Fibroblast of gingiva (primary cell): ENCODE measurements around the gene MED12L.

ENCODE experiments used
- DNase-seq: peaks from one replicate; pipeline ENCODE4 v3.0.0-alpha.2; 2011; ENCODE audit warnings: low read depth

MED12L gene

DNA sequence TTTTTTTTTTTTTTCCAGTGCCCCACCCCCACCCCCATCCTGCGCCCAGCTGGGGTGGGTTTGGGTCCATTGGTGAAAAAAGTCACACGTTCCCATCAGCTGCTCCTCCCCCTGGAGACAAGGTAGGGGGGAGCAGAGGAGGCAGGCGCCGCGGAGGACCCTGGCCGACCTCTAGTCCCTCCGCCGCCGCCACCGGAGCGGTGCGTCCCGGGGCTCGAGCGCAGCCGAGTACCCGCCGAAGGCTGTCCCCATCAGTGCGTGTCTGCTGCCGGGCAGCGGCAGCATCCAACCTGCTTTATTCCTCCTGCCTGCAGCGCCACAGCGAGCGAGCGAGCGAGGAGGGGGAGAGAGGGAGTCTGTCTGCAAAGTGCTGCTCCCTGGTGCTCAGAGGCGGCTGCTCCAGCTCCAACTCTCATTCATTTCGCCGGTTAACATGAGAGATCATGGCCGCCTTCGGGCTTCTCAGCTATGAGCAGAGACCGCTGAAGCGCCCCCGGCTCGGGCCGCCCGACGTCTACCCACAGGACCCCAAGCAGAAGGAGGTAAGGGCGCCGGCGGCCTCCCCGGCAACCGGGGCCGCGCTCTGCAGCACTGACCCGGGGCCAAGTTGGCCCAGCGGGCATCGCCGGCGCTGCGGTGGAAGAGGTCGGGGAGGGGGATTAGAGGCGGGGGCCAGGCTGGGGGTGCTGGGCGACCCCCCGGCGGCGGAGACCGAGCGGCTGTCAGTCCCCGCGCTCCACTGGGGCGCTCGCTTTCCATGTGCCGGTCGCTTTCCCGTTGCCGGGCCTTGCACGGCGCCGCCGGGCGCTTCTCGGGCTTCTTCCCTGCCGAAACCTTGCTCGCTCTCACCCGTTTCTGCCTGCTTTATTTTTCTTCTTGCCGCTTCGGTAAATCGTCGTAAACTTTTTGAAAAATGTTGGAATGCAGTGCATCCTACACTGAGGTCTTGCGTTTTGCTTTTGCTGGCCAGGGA lies 1.3 kb downstream of the MED12L start:
- peak; percentile 83 for DNase-seq

DNA sequence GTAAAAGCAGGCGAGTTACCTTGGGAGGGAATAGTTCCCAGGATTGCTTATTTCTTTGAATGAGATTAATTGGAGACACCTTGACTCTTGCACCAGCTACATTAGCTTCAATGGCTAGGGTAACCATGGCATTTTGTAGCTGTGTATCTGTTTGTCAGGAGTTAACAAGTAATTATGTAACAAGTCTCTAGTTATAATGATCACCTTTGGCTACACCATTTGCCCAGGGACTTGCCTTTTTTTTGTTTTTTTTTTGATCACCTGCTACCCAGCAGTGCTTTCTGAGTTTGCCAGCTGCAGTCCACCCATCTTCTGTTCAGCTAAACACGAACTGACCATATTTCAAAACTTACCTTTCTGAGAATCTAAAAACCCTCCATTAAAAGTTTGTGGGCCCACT lies 2.2 kb downstream of the MED12L start:
- no peak for DNase-seq

DNA sequence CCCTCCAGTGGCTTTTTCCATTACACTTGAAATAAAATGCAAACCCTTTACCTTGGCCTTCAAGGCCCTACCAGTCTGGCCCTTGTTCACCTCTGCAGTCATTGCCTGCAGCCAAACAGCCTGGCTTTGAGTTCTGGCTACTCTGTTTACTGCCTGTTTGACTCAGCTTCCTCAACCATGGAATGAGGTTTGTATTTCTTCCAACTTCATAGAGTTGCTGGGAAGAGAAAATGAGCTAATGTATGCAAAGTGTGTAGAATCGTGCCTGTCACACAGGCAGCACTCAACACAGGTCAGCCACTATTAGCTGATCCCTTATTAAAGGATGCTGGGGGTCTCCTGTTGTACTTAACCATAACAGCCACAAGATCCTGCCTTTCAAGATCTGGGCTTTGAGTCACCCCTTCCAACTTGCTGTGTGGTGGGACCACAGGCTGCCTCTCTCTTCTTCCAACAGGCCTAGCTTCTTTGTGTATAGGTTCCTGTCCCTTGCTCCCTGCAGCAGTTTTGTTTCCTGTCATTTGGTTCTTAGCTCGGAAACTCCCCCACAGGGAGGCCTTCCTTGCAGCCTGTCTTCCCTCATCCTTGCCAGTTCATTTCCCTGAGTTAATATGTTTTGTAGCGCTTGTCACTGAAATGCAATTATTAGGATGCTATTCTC lies 6.4 kb downstream of the MED12L start:
- no peak for DNase-seq

DNA sequence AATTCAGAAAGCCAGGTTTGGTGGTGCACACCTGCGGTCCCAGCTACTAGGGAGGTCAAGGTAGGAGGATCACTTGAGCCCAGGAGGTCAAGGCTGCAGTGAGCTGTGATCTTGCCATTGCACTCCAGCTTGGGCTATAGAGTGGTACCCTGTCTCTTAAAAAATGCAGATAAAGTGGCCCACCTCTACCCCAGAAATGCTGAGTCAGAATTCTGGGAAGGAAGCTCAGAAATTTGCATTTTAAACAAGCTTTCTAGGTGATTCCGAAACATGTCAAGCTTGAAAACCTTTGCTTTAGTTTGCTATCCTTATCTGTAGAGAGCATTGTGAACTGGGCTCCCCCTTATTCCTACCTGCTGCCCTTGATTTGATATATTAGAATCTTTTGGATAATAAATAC lies 7.7 kb downstream of the MED12L start:
- no peak for DNase-seq

DNA sequence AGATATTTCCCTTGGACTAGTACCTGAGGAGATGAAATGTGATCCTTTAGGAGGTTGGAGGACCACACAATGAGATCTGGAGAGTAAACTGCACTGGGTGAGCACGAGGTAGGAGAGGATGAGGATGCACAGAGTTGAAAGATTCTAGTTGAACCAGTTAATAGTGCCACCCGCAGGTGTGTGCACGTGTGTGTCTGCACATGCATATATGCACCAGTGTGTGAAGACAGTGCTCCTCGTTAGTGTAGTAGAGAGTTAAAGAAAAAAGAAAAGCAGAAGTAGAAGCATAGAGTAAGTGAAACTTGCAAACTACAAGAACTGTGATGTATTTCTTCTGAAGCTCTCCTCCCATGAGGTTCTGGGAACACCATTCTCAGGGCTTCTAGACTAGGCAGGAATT lies 8.4 kb downstream of the MED12L start:
- DNase-seq = no peak

DNA sequence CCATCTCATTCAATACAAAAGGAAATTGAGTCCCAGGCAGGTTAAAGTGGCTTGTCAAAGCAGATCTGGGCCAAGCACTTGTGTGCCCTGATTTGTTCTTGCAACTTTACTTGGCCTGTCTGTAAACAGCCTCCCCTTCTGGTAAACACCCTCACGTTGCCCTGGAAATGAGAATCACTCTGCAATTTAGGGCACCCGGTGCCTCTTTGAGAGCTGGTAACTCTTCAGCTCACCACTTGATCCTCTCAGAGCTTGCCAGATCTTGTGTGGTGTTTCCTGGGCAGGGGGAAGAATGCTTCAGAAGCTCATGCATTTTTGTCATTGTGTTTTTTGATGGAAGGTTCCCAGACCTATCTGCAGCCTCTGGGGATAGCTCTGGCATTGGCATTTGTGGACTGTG lies 11.3 kb downstream of the MED12L start:
- DNase-seq = no peak

DNA sequence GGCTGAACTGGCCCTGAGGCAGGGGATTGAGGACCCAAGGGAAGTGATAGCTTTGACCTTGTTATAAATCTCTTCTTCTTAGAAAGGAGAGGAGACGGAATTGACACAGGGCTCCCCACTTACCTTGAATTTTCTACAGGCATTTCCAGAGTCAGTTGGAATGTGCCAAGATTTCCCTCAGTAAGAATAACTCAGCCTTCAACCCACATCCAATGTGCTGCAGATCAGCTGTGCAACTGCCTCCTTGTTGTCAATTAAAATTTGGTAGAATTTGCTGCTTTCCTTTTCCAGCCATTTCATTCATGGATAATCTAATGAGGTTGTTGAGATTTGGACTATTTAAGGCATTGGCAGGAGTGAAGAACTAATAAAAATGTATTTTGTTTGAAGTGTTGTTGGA lies 14.6 kb downstream of the MED12L start:
- DNase-seq = no peak

DNA sequence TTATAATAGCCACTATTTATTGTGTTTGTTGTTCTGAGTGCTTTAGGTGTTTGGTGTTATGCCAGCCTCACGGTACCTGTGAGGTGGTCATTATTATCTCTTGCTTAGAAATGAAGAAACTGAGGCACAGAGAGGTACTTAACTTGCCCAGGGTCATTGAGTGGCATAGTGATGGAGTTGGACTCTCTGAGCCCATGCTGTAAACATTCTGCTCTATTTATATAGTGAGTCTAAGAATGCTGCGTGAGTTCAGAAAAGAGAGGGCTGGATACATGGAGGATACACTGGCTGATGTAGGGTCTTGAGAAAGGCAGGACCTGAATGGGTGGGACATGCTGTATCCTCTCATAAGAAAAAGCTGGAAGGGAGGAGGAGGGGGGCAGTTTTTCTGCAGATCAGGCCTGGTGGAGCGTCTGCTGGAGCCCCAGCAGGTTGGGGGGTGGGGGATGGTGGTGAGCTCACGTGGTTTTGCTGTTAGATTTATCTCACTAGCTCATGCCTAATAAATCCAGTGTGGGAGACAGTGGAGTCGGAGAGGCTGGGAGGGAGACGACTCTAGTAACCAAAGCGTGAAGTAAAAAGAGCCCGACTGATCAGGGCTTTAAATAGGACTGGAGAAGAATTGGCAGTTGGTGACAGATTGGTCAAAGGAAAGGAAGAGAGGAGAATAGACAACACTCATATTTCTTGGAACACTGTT lies 16.0 kb downstream of the MED12L start:
- DNase-seq = no peak

DNA sequence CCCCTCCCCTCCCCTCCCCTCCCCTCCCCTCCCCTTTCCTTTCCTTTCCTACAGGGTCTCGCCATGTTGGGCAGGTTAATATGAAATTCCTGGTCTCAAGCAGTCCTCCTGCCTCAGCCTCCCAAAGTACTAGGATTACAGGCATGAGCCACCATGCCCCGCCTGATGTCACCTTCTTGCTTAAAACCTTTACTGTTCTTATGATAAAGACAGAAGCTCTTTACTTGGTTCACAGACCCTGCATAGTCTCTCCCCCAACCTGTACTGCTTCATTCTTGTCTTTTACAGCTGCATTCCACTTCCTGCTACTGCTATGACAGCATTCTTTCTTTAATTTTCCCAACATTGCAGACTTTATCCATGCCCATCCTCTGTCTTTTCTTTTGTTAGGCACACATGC lies 20.8 kb downstream of the MED12L start:
- no peak for DNase-seq

DNA sequence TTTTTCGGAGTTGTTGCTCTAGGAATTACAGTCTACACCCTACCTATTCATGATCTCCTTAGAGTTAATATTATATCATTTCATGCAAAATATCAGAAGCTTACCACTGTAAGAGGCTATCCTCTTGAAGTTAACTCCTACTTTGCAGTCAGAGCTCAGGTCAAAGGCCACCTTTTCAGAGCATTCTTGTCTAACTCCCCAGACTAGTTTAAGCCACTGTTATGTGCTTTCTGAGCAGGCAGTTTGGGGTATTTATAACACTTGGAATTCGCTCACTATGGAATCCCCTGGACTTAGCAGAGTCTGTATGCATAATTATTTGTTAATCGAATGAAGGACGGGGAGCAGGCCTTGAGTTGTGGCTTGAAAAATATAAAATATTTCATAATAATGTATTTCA lies 21.7 kb downstream of the MED12L start:
- no peak for DNase-seq

DNA sequence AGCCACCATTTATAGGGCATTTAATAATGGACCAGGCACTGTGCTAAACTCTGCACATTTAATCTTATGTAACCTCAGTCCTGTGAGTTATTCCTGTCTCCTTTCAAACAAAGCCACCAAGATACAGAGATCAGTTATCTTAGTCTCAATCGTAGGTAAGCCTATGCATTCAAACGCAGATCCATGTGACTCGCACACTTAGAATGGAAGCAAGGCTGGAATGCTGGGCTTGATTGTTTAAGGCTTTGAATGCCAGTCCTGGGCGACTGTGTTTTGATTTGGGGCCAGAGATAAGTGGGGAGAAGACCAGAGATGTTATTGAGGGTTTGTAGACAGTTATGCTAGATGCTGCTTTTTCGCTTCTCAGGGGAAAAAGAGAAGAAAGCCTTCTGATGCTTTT lies 22.2 kb downstream of the MED12L start:
- DNase-seq = no peak

DNA sequence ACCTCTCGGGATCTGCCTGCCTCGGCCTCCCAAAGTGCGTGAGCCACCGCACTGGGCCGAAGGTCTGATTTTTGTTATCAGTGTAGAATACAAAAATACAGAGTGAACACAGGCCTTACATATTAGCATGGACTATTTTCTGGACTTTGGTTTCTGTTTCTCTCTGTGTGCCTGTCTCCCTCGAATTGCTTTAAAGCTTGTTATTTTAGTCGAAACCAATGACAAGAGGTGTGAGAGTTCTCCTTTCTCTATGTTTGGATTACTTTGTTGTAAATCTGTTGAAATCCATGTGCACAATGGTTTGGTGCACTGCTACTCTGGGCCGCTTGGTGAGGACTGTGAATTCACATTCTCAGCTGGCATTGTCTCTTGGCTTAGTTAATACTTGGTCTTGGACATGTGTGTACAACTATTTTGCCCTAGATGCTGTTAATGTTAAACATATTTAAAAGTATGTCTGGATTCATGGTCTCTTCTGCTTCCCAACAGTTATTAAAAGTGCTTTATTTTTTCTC lies 23.9 kb downstream of the MED12L start:
- DNase-seq = no peak

DNA sequence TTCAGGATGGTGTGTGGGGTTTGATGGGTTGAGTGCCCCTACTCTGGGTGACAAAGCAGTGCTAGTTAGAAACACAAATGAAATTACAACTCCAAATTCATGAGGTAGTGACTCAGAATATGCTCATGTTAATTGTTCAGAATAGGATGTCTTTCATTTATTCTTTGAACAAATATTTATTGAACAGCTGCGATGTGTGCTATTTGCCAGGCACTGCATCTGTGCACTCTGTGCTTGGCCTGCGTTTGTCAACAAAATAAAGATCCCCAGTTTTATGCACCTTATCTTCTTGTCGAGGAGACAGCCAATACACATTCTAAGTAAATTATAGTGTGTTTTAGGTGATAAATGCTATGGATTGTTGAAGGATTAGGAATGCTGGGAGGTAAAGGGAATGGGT lies 27.3 kb downstream of the MED12L start:
- DNase-seq = no peak

DNA sequence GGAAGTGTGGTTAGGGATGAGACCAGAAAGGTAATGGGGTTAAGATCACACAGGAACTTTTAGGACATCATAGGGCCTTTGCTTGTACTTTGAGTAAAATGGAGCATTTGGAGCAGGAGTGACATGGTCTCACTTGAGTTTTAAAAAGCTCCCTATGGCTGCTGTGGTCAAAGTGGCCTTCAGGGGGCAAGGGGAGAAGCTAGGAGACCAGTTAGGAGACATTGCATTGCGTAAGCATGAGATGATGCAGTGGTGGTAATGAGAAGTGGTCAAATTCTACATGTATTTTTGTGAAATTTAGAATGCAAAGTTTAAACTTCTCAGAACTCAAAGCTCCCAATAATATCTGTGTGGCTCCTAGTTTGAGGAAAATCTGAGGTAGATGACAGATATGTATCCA lies 27.9 kb downstream of the MED12L start:
- no peak for DNase-seq

DNA sequence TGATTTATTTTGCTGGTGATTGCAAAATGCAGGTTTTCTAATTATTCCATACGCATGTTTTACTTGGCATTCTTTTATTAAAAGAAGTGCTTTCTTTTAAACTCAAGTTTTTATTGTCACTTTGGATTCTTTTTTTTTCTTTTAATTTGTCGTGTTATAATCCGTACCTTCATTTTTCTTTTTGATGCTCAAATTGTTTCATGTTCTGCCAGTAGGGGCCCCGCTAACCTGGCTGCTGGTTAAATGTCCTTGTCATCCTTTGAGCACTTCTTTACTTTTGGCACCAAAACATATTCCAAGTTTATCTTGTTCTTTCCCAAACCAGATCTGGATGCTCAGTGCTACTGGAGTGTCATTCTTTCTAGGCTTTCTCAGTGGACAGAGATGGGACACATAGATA lies 31.6 kb downstream of the MED12L start:
- DNase-seq = no peak

DNA sequence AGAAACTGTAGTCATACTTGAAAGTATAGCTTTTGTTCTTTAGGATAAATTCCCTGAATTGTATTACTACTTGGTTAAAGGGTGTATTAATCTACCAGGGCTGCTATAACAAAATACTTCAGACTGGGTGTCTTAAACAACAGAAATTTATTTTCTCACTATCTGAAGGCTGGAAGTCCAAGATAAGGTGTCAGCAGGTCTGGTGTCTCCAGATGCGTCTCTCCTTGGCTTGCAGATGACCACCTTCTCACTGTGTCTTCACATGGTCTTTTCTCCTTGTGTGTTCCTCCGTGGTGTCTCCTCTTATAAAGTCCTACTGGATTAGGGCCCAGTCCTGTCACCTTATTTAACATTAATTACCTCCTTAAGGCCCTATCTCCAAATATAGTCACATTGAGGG lies 33.7 kb downstream of the MED12L start:
- DNase-seq = no peak

DNA sequence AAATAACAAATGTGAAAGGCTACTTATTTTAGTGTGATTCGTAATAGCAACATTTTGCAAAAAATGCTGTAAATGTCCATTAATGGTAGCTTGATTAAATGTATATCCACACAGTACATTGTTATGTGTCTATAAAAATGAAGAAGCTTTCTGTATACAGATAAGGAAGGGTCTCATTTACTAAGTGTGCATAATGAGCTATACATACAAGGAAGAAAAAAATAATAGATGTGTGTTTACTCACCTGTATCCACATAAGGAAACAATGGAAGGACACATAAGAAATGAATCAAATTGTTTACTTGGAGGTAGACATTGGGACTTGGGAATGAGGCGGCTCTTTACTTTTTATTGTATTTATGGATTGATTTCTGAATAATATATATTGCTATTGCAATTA lies 34.9 kb downstream of the MED12L start:
- no peak for DNase-seq

DNA sequence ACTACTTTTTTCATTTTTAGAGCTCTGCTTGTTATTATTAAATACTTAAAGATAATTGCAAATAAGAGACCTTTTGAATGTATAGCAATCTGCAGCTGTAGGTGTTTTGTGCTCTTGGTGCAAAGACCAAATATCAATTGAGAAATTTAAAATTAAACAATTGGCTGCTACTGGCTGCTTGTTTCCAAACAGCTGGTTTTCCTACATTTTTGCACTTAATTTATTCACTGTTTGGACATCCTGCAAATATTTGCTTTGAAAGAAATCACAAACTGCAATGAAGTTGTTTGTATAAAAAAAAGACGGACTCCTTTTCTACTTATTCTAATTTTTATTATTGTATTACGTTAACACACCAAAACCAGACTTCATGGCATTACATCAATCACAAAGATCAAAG lies 35.6 kb downstream of the MED12L start:
- DNase-seq = no peak

DNA sequence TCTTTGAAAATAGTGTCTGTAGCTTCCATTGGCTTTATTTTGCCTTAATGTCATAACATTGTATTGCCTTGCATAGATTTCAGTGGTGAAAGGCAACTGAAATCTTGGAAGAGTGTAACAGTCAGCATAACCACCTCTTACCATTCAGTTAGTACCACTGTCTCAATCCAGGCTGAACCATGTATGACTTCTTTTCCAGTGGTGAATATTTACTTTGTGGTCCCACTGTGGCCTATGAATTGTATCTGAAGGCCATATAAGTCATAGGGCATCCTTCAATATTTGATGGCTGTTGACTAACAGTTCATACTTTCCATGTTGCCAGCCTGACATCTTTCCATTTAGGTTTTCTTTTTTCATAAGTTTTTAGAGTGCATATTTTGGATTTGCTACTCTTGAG lies 38.4 kb downstream of the MED12L start:
- no peak for DNase-seq

DNA sequence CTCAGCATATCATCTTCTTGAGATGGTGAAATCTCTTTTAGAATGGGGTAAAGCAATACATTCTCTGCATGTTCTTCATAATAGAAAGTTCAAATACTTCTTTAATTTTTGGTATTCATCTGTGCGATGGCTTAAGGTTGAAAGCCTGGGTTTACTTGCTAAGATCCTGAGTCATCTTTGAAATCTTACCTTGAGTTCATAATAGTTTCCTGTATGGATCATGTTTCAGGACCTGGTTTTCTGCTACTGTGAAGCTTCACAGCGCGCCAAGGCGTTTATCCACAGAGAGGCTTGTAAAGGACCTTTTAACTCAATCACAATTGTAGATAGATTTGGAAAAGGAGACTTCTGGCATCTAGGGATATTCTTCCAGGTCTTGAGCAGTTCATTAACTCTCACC lies 39.0 kb downstream of the MED12L start:
- no peak for DNase-seq

DNA sequence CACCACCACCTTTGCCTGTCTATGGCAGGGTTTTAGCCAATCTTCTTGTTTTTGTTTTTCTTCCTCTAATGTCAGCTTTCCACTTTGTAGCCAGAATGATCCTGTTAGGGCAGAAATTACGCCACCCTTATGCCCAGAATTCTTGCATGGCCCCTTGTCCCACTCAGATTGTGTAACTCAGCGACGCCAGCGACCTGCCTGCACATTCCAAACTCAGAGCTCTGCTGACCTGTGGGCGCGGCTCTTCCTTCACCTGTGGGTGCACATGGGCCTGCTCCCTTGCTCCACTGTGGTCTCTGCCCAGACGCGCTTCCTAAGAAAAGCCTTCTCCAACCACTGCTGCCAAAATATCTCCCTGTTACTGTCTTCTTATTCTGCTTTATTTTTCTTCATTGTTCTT lies 45.0 kb downstream of the MED12L start:
- no peak for DNase-seq

DNA sequence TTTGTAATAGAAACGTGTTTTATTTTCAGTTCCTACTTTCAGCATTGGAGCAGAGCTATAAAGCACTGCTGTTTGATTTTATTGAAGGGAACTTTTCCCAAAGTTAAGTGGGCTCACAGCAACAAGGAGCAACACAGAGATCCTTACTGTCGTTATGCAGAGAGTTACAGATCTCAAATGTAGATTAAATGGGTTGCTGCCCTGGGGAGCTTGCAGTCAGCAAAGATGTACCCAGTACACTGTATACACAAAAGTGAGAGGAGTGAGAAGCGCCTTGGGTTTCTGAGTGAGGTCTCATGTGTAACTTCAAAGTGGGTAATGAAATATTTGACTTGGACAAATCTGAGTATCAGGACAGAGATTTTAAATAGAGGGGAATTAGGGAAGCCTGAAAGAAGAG lies 47.7 kb downstream of the MED12L start:
- DNase-seq = no peak

DNA sequence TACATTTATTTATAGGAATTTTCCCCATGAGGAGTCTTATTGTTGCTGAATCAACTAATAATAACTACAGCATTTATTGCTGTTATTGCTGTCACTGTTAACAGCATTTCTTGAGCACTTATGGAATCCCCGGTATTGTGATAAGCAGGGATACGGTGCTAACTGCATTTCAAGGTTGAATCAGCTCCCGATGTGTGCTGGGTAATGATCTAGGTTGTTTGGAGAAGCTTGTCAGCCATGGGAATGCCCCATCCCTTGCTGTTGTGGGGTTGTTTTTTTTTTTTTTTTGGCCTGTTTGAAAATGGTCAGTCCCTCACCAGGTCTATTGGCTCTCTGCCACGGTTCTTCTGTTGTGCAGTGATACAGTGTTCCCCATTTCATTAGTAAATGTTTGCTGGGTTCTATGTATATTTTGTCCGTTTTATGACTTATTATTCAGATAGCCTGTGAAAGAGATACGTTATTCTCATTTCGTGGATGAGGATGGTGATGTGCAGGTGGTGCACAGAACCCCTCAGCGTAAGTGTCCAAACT lies 48.5 kb downstream of the MED12L start:
- DNase-seq = no peak
